Common myeloid progenitor, CD34-positive (primary cell): ENCODE results near the gene COL5A2.

Source experiments
- CTCF ChIA-PET: fragments of 350-600 bp; sonication (Branson Sonifier 250); formaldehyde crosslinking; loops from one replicate; lab custom pipeline; 2021; ENCODE audit warnings: antibody characterized with exemption; lab: Charles Lee
- POLR2A ChIA-PET: fragments of 350-600 bp; sonication (Branson Sonifier 250); formaldehyde crosslinking; loops from one replicate; lab custom pipeline; 2021; ENCODE audit warnings: antibody characterized with exemption; lab: Charles Lee
- DNase-seq, 3 donors: peaks; one replicate each; pipeline versions ENCODE4 v3.0.0 to v3.0.0-alpha.2; 2013
- H3K27ac ChIP-seq, 2 experiments: 1 replicate in 1 of 2; 2 replicates in 1 of 2; pipeline ENCODE4 v1.7.0; 2013; ENCODE audit warnings: inconsistent platforms in 2 of 2, low read length in 2 of 2, mild to moderate bottlenecking in 2 of 2, low read depth in 1 of 2, moderate library complexity in 1 of 2; ENCODE audit not compliant: severe bottlenecking in 2 of 2, insufficient read depth in 1 of 2, poor library complexity in 1 of 2
- H3K27me3 ChIP-seq, 5 experiments: replicated peaks in 2 of 5; 1 replicate in 3 of 5; 2 replicates in 2 of 5; pipeline versions ENCODE4 v1.6.1 to v1.7.0; 2013; ENCODE audit warnings: low read length in 4 of 5, mild to moderate bottlenecking in 2 of 5, moderate library complexity in 2 of 5, inconsistent platforms in 1 of 5; ENCODE audit not compliant: insufficient read depth in 5 of 5, control insufficient read depth in 4 of 5
- H3K36me3 ChIP-seq, 4 experiments: 1 replicate in 2 of 4; 2 replicates in 2 of 4; pipeline versions ENCODE4 v1.6.1 to v1.7.0; 2013; ENCODE audit warnings: low read length in 3 of 4, control low read depth in 1 of 4, mild to moderate bottlenecking in 1 of 4; ENCODE audit not compliant: control insufficient read depth in 4 of 4, insufficient read depth in 4 of 4
- H3K4me1 ChIP-seq, 4 experiments: 1 replicate in 3 of 4; 2 replicates in 1 of 4; pipeline versions ENCODE4 v1.6.1 to v1.7.1; 2013; ENCODE audit warnings: low read length in 3 of 4, mild to moderate bottlenecking in 3 of 4, control low read depth in 1 of 4, inconsistent platforms in 1 of 4, moderate library complexity in 1 of 4; ENCODE audit not compliant: control insufficient read depth in 4 of 4, insufficient read depth in 4 of 4; ENCODE audit errors: control extremely low read depth in 1 of 4
- H3K4me3 ChIP-seq, 7 experiments: 1 replicate in 4 of 7; 2 replicates in 3 of 7; pipeline versions ENCODE4 v1.5.1 to v1.7.0; 2013; ENCODE audit warnings: mild to moderate bottlenecking in 7 of 7, low read length in 6 of 7, moderate library complexity in 6 of 7, inconsistent platforms in 2 of 7, low read depth in 2 of 7, control low read depth in 1 of 7; ENCODE audit not compliant: insufficient read depth in 4 of 7, control insufficient read depth in 1 of 7; ENCODE audit errors: extremely low read depth in 1 of 7
- H3K9me3 ChIP-seq, 5 experiments: 1 replicate in 4 of 5; 2 replicates in 1 of 5; pipeline versions ENCODE4 v1.6.1 to v1.7.1; 2013; ENCODE audit warnings: low read length in 4 of 5, mild to moderate bottlenecking in 2 of 5, inconsistent platforms in 1 of 5, low read depth in 1 of 5, moderate library complexity in 1 of 5; ENCODE audit not compliant: control insufficient read depth in 4 of 5, insufficient read depth in 2 of 5; ENCODE audit errors: control extremely low read depth in 1 of 5
- WGBS: methylation state at CpG from one replicate; pipeline ENCODE4 v1.1.5; 2013; ENCODE audit not compliant: insufficient coverage; 5-methylcytosine and 5-hydroxymethylcytosine counted together

COL5A2 gene

GRCh38 chr2:189199797-189200196 is 20.2 kb upstream of the COL5A2 start:
- Histone ChIP-seq H3K4me3 (no peak overlapping the region), H3K4me1 (no peaks in the 10 kb centered on the region), H3K27me3 (no peaks in the 10 kb centered on the region), H3K27ac (no peak overlapping the region), H3K36me3 (no peaks in the 10 kb centered on the region), H3K9me3 (no peaks in the 10 kb centered on the region)
- no peak for DNase-seq
- ChIA-PET CTCF (no interaction called here), POLR2A (no interaction called here)

- POLR2A ChIA-PET, result no interaction called here
- Histone ChIP-seq H3K27ac (no peak overlapping the region), H3K9me3 (no peaks in the 10 kb centered on the region), H3K36me3 (no peaks in the 10 kb centered on the region), H3K4me1 (no peaks in the 10 kb centered on the region), H3K4me3 (no peak overlapping the region), H3K27me3 (no peaks in the 10 kb centered on the region)
- no peak for DNase-seq
- CTCF ChIA-PET, result no interaction called here
- WGBS, result 100% methylated on average over 1 of the region's 1 CpG
Observed at GRCh38 chr2:189192766-189193165, 13.2 kb upstream of the COL5A2 start.

- Histone ChIP-seq H3K36me3 (no peaks in the 10 kb centered on the region), H3K4me3 (no peak overlapping the region), H3K9me3 (no peaks in the 10 kb centered on the region), H3K4me1 (no peaks in the 10 kb centered on the region), H3K27ac (no peak overlapping the region), H3K27me3 (no peaks in the 10 kb centered on the region)
- no peak for DNase-seq
- ChIA-PET POLR2A (no interaction called here), CTCF (no interaction called here)
Observed at GRCh38 chr2:189191766-189192165, 12.2 kb upstream of the COL5A2 start.

DNA sequence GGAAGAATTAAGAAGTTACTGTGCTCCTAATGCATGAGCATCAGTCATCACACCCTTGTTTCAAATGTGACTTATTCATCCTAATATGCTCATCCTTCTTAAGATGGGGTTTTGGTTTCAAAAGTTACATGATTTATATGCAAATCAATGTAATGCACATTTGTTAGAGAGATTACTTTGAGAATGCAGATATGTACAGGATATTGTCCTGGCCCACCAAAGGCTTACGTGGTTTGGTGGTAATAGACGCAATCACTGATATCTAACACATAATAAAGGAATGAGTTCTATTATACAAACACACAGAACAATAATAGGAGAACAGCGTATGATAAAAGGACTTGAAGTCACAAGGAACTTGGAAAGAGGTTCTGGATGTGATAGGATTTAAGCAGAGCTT is 11.1 kb upstream of the COL5A2 start:
- no peaks in the 10 kb centered on the region for H3K4me1 ChIP-seq
- no peaks in the 10 kb centered on the region for H3K9me3 ChIP-seq
- ChIA-PET POLR2A (no interaction called here), CTCF (no interaction called here)
- no peaks in the 10 kb centered on the region for H3K36me3 ChIP-seq
- H3K4me3 ChIP-seq, result no peak overlapping the region
- no peak for DNase-seq
- WGBS, result no CpG with 5 or more reads among the region's 3 CpGs
- H3K27me3 ChIP-seq, result no peaks in the 10 kb centered on the region
- no peak overlapping the region for H3K27ac ChIP-seq

DNA sequence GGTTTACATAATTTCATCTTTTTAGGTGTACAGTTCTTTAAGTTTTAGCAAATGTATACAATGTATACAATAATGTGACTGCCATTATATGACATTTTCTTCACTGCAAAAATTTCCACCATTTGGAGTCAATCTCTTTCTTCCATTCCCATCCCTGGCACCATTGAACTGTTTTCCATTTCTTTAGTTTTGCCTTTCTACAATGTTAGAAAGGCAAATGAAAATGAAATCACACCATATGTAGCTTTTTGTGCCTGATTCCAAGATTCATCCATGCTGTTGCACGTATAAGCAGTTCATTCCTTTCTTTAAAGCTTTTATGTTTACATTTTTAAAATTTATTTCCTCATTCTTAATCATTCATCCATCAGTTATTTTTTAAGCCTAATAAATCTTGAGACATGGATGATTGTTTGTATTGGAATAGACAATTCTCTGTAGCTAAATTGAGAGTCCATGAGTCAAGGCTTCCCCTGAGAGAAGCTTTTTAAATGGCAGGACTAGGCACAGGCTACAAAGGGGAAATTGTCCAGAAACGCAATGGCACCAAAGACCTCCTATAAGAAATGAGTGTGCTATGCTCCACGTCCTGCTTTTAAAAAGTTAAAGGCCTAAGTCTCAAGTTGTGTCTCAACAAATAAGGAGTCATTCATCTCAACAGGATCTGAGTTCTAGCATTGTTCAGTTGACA is 8.7 kb upstream of the COL5A2 start:
- no peaks in the 10 kb centered on the region for H3K27me3 ChIP-seq
- DNase-seq, result no peak
- ChIA-PET POLR2A (no interaction called here), CTCF (no interaction called here)
- no peak overlapping the region for H3K4me3 ChIP-seq
- H3K36me3 ChIP-seq, result no peaks in the 10 kb centered on the region
- no peaks in the 10 kb centered on the region for H3K9me3 ChIP-seq
- WGBS, result 94% methylated on average over 2 of the region's 3 CpGs
- H3K4me1 ChIP-seq, result no peaks in the 10 kb centered on the region
- no peak overlapping the region for H3K27ac ChIP-seq

DNA sequence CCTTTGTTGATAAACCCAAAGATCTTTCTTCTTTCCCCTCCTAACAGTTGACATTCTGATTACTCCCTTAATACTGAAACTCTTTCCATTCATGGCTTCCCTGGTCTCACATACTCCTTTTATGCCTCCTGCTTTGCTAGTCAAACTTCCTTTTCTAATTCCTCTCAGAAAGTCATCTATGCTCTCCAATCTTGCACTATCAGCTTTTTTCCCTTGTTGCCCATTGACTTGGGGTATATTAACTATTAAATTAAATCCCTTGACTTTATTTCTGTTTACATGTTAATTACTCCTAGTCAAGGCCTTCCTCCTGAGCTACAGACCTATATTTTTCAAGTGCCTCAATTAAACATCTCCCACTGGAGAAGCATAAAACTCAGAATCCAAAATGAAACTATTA is 3.6 kb upstream of the COL5A2 start:
- CTCF ChIA-PET, result no interaction called here
- POLR2A ChIA-PET, result no interaction called here
- no peak overlapping the region for H3K27ac ChIP-seq

DNA sequence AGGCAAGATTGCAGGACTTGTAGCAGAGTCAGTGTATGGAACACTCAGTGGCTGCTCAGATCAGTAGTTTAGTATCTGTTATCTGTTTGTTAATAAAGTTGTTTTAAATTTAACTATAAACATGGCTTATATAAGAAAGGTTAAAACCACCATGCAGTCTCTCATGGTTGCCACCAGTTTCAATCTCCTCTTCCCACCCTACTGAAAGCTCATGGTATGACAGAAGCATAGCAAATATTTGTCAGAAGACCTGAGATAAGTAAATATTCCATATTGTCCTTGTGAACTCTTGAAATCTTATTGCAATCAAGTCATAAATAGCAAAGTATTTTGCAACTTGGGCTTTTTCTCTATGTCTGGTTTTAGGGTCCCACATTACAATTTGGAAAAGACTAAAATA is 2.1 kb upstream of the COL5A2 start:
- Histone ChIP-seq H3K4me1 (peaks cover 0 to 3% (median 0%) of the 10 kb centered on the region in 4 experiments), H3K4me3 (no peak overlapping the region), H3K27me3 (peaks cover 0 to 20% (median 3%) of the 10 kb centered on the region in 5 experiments), H3K9me3 (no peaks in the 10 kb centered on the region), H3K36me3 (no peaks in the 10 kb centered on the region), H3K27ac (no peak overlapping the region)
- ChIA-PET CTCF (no interaction called here), POLR2A (no interaction called here)
- DNase-seq, result no peak

More for the DNA sequence above, 3.6 kb upstream of the COL5A2 start:
- Histone ChIP-seq H3K36me3 (no peaks in the 10 kb centered on the region), H3K4me1 (peaks cover 0 to 3% (median 0%) of the 10 kb centered on the region in 4 experiments), H3K27me3 (peaks cover 0 to 20% (median 3%) of the 10 kb centered on the region in 5 experiments), H3K4me3 (no peak overlapping the region), H3K9me3 (no peaks in the 10 kb centered on the region)
- DNase-seq, result no peak
